Hepatocyte (in vitro differentiated cells): ENCODE data around the gene PCSK6.

Source experiments
- CTCF ChIP-seq: fragments of 200-600 bp; sonication (generic); IDR thresholded peaks from 2 replicates; pipeline ENCODE4 v1.5.1; 2016; ENCODE audit warnings: antibody characterized with exemption, mild to moderate bottlenecking; ENCODE audit not compliant: poor library complexity
- EZH2 ChIP-seq: fragments of 200-600 bp; sonication (generic); IDR thresholded peaks from 2 replicates; pipeline ENCODE4 v1.6.1; 2016; ENCODE audit warnings: antibody characterized with exemption, mild to moderate bottlenecking, borderline replicate concordance
- EZH2phosphoT487 ChIP-seq: fragments of 200-600 bp; sonication (generic); IDR thresholded peaks from one replicate; pipeline ENCODE4 v1.6.1; 2018; ENCODE audit warnings: antibody characterized with exemption, mild to moderate bottlenecking, low read depth, moderate library complexity; ENCODE audit not compliant: unreplicated experiment, severe bottlenecking

- TF ChIP-seq CTCF, result no peak
- TF ChIP-seq EZH2, result no peak
- TF ChIP-seq EZH2phosphoT487, result no peak
Measured at GRCh38 chr15:101450403-101451265, 38.9 kb downstream of the PCSK6 start.
